ENCODE data around the gene TPD52L2.
A peak's percentile ranks its signal among the peaks of the same experiment; 100 is the strongest.

TPD52L2 gene

DNA sequence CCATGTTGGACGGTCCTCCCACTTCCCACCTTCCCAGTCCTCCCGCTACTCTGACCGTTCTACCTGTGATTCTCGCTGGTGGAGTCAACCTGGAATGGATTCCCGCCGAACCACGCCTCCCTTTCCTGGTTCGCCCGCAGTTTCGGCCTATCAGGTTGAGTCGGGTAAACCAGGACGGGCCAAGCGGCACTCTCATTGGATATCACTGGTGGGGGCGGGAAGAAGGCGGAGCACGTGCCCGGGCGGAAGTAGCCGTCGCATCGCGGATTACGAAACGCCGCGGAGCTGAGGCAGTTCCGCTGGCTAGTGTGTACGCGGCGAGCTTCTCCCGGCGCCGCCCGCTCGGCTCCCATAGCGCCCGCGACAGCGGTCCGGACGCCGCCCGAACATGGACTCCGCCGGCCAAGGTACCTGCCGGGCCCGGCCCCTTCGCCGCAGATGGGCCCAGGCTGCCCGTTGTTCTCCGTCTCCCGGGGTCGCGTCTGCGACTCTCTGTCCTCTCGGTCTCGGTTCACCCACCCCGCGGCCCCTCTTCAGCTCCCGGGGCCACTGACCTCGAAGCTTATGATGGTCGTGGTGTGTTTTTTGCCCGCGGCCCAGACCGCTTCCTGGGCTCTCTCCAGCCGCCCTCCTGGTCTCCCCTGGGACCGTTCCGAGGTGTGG lies at the start of gene TPD52L2:
Gene TPD52L2 (plus strand): TSS at position 293 of the 663 bp plus-strand sequence. CDS start 96 bp downstream, at position 389.
- Histone ChIP-seq H3K9me3 (ENCODE audit: control insufficient read depth, low read length) (no peaks in the 10 kb centered on the region), H3K27me3 (ENCODE audit: control insufficient read depth, insufficient read depth, low read length) (no peaks in the 10 kb centered on the region), H3K36me3 (ENCODE audit: control insufficient read depth, insufficient read depth, low read length) (peaks cover 5% of the 10 kb centered on the region), H3K9ac (ENCODE audit: low read length) (peak within 1 kb of the TSS; percentile 93), H3K4me3 (ENCODE audit: low read length) (peak within 1 kb of the TSS; percentile 98), H3K4me1 (ENCODE audit: control insufficient read depth, insufficient read depth, low read length) (peaks cover 10% of the 10 kb centered on the region)

DNA sequence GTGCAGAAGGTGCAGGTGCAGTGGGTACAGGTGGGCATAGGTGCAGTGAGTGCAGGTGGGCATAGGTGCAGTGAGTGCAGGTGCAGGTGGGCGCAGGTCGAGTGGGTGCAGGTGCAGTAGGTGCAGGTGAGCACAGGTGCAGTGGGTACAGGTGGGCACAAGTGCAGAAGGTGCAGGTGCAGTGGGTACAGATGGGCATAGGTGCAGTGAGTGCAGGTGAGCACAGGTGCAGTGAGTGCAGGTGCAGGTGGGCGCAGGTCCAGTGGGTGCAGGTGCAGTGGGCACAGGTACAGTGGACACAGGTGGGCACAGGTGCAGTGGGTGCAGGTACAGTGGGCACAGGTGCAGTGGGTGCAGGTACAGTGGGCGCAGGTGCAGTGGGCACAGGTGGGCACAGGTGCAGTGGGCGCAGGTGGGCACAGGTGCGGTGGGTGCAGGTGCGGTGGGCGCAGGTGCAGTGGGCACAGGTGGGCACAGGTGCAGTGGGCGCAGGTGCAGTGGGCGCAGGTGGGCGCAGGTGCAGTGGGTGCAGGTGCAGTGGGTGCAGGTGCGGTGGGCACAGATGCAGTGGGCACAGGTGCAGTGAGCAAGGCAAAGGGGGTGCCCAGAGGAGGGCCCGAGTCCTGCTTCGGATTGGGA lies 49.3 kb upstream of the TPD52L2 start:
- no peaks in the 10 kb centered on the region for H3K4me1 ChIP-seq (ENCODE audit: control insufficient read depth, insufficient read depth, low read length)
- no peaks in the 10 kb centered on the region for H3K36me3 ChIP-seq (ENCODE audit: control insufficient read depth, insufficient read depth, low read length)
- H3K9me3 ChIP-seq (ENCODE audit: control insufficient read depth, low read length): no peaks in the 10 kb centered on the region
- no peak overlapping the region for H3K4me3 ChIP-seq (ENCODE audit: low read length)
- H3K9ac ChIP-seq (ENCODE audit: low read length): no peak overlapping the region
- H3K27me3 ChIP-seq (ENCODE audit: control insufficient read depth, insufficient read depth, low read length): no peaks in the 10 kb centered on the region

DNA sequence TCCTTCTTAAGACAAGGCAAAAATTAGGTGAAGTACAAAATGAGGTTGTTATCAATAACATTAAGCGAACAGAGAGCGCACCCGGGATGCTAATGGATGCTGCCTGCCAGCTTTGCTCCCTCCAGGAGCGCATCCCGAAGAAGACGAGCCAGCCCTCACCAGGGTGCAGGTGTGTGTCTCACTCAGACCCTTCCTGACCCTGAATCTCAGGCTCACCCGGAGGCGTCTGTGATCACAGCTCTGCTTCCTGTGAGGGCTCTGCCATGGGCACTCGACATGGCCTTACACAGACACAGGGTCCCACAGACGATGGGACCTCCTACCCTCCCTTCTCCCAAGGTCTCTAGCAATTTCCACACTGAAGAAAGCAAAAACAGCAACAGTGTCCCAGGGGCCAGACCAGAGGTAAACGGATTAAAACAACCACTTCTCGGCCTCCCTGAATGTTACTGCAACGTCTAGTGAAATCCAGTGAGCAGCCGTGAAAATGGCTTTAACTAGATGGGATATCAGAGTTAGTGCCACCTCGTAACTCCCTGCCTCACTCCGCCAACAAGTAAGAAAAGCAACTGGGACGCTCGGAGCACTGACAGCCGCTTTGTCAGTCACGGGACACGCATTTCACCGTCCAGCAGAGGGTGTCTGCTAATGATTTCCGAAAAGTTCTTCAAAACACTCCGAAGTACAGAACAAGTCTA lies 45.7 kb upstream of the TPD52L2 start:
- no peaks in the 10 kb centered on the region for H3K9me3 ChIP-seq (ENCODE audit: control insufficient read depth, low read length)
- no peaks in the 10 kb centered on the region for H3K4me1 ChIP-seq (ENCODE audit: control insufficient read depth, insufficient read depth, low read length)
- no peaks in the 10 kb centered on the region for H3K27me3 ChIP-seq (ENCODE audit: control insufficient read depth, insufficient read depth, low read length)
- H3K9ac ChIP-seq (ENCODE audit: low read length): no peak overlapping the region
- no peak overlapping the region for H3K4me3 ChIP-seq (ENCODE audit: low read length)
- H3K36me3 ChIP-seq (ENCODE audit: control insufficient read depth, insufficient read depth, low read length): no peaks in the 10 kb centered on the region

DNA sequence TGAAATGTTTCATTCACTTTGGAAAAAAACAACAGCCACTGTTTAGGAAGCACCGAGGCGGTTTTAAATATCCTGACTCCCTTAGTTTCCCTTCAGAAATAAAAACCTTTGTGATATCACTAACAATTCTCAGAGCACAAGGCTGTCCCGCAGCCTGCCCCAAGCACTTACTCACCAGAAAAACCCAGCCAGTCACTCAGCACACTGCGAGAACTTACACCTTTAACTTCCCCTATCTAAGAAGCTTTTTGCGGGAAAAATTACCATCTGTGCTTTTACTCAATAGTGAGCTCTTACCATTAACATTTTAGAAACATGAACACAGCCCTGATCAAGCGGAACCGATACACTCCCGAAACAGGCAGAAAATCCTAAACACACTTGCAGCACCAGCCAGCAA lies 43.3 kb upstream of the TPD52L2 start:
- Histone ChIP-seq H3K27me3 (ENCODE audit: control insufficient read depth, insufficient read depth, low read length) (peaks cover 5% of the 10 kb centered on the region), H3K4me1 (ENCODE audit: control insufficient read depth, insufficient read depth, low read length) (no peaks in the 10 kb centered on the region), H3K9ac (ENCODE audit: low read length) (no peak overlapping the region), H3K4me3 (ENCODE audit: low read length) (no peak overlapping the region), H3K36me3 (ENCODE audit: control insufficient read depth, insufficient read depth, low read length) (no peaks in the 10 kb centered on the region), H3K9me3 (ENCODE audit: control insufficient read depth, low read length) (no peaks in the 10 kb centered on the region)

DNA sequence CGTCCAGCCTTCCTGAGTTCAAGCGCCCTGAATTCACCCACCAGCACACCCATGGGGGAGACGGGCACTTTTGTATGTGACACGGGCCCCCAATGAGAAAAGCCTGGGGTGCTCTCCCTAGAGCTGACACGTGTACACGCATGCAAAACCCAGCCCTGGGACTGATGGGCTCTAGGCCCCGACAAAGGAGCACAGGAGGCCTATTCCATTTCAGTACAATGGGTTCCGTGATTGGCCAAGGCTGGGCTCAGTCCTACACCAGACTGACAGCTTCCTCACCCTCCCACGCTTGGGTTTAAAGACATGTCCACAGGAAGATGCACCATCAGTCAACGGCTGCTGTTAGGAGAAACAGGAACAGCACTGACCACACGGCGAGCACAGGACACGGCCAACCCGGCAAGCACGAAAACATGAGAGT lies 42.8 kb upstream of the TPD52L2 start:
- Histone ChIP-seq H3K9ac (ENCODE audit: low read length) (no peak overlapping the region), H3K27me3 (ENCODE audit: control insufficient read depth, insufficient read depth, low read length) (peaks cover 5% of the 10 kb centered on the region), H3K36me3 (ENCODE audit: control insufficient read depth, insufficient read depth, low read length) (no peaks in the 10 kb centered on the region), H3K9me3 (ENCODE audit: control insufficient read depth, low read length) (no peaks in the 10 kb centered on the region), H3K4me1 (ENCODE audit: control insufficient read depth, insufficient read depth, low read length) (no peaks in the 10 kb centered on the region), H3K4me3 (ENCODE audit: low read length) (no peak overlapping the region)

DNA sequence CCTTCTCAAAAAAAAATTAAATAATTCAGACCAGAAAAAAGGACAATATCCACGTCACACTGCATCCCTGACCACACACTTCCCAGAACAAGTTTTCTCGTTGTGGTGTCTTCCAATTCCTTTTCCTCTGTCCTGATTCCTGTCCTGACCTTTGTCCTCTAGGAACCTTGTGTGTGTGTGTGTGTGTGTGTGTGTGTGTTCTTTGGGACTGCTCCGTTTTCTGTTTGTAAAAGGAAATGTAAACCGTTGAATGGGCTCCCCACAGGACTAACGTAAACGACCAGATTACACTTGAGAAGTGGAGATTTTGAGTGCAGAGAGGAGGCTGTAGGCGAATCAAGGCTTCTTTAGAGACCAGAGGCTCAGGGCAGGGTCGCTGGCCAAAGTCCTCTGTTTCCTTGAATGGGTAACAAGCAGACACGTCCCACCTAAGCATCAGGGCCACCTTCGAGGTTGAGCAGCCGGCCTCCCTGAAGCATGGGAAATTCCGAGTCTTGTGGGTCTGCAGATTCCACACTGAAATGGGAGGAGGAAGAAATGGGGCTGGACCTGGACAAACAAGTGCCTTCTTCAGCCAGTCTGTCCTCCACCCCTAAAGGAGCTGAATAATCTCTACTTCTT lies 41.3 kb upstream of the TPD52L2 start:
- Histone ChIP-seq H3K4me1 (ENCODE audit: control insufficient read depth, insufficient read depth, low read length) (no peaks in the 10 kb centered on the region), H3K9me3 (ENCODE audit: control insufficient read depth, low read length) (no peaks in the 10 kb centered on the region)

DNA sequence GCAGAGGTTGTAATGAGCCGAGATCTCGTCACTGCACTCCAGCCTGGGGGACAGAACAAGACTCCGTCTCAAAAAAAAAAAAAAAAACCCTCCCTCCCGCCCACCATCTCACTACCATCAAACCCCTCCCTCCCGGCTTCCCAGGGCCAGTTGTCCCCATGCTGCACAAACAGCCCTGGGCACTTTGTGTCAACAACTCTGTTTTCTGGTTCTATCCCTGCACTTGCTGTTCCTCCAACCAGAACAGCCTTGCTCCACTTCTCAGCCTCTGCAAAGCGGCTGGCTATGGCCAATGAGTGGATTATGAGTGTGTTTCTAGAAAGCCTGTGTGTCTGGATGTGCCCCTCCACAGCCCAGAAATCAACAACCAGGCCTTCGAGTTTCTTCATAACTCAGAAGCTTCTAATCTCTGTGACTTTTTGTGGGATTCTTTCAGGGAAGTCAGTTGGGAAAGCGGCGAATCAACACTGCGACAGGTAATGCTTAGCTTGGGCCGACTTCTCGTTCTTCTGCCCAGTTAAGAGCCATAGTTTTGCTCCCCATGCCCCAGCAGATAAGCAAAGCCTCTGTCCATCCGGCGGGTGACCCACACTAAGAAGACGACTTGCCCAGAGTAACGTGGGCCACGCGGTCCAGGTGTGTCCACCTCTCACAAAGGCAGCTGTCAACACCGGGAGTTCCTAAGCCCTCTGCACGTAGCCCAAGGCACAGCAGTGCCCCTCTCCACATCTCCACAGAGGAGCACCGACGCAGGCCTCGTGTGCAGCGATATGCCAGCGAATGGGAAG lies 39.5 kb upstream of the TPD52L2 start:
- no peaks in the 10 kb centered on the region for H3K4me1 ChIP-seq (ENCODE audit: control insufficient read depth, insufficient read depth, low read length)
- H3K4me3 ChIP-seq (ENCODE audit: low read length): no peak overlapping the region
- no peaks in the 10 kb centered on the region for H3K36me3 ChIP-seq (ENCODE audit: control insufficient read depth, insufficient read depth, low read length)
- H3K27me3 ChIP-seq (ENCODE audit: control insufficient read depth, insufficient read depth, low read length): peaks cover 28% of the 10 kb centered on the region
- H3K9ac ChIP-seq (ENCODE audit: low read length): no peak overlapping the region
- H3K9me3 ChIP-seq (ENCODE audit: control insufficient read depth, low read length): no peaks in the 10 kb centered on the region

More for the DNA sequence above, 41.3 kb upstream of the TPD52L2 start:
- H3K36me3 ChIP-seq (ENCODE audit: control insufficient read depth, insufficient read depth, low read length): no peaks in the 10 kb centered on the region
- H3K4me3 ChIP-seq (ENCODE audit: low read length): no peak overlapping the region
- peaks cover 15% of the 10 kb centered on the region for H3K27me3 ChIP-seq (ENCODE audit: control insufficient read depth, insufficient read depth, low read length)
- no peak overlapping the region for H3K9ac ChIP-seq (ENCODE audit: low read length)

DNA sequence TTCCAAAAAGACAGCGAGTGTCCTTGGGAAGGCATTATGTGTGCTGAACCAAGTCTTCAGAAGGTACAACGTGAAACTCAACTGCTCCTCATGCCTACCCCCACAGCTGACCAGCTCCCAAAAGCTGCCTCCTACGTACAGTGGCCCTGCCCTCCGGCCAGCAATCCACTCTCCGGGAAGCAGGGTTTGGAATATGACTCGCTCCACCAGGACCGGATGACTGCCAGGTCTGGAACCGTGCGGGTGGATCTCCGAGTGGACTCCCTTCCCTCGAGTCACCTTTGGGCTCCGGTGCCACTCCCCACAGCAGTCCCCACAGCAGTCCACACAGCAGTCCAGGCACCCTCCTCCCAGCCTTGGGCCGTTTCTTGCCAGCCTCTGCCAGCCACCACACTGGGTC lies 38.3 kb upstream of the TPD52L2 start:
- Histone ChIP-seq H3K9me3 (ENCODE audit: control insufficient read depth, low read length) (no peaks in the 10 kb centered on the region), H3K27me3 (ENCODE audit: control insufficient read depth, insufficient read depth, low read length) (peaks cover 28% of the 10 kb centered on the region), H3K4me1 (ENCODE audit: control insufficient read depth, insufficient read depth, low read length) (no peaks in the 10 kb centered on the region), H3K9ac (ENCODE audit: low read length) (no peak overlapping the region), H3K4me3 (ENCODE audit: low read length) (no peak overlapping the region), H3K36me3 (ENCODE audit: control insufficient read depth, insufficient read depth, low read length) (no peaks in the 10 kb centered on the region)

DNA sequence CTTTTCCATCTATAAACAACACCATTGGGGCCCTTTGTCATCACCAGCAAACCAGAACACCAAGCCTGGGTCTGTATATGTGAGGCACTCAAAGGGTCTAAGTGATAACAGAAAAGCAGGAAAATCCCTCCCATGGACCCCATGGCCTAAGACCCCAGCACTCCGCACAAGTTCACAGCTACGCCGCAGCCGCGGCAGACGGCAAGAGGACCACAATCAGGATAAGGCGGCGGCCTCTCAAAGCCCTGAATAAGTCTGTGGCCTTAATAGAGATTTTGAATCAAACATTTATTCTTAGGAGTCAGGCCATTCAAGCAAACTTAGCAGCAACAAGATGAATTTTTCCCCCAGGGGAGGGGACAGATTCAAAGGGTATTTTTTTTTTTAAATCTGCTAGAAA lies 36.9 kb upstream of the TPD52L2 start:
- Histone ChIP-seq H3K36me3 (ENCODE audit: control insufficient read depth, insufficient read depth, low read length) (no peaks in the 10 kb centered on the region), H3K4me1 (ENCODE audit: control insufficient read depth, insufficient read depth, low read length) (peaks cover 5% of the 10 kb centered on the region), H3K9me3 (ENCODE audit: control insufficient read depth, low read length) (no peaks in the 10 kb centered on the region), H3K4me3 (ENCODE audit: low read length) (no peak overlapping the region), H3K27me3 (ENCODE audit: control insufficient read depth, insufficient read depth, low read length) (peaks cover 36% of the 10 kb centered on the region), H3K9ac (ENCODE audit: low read length) (no peak overlapping the region)

DNA sequence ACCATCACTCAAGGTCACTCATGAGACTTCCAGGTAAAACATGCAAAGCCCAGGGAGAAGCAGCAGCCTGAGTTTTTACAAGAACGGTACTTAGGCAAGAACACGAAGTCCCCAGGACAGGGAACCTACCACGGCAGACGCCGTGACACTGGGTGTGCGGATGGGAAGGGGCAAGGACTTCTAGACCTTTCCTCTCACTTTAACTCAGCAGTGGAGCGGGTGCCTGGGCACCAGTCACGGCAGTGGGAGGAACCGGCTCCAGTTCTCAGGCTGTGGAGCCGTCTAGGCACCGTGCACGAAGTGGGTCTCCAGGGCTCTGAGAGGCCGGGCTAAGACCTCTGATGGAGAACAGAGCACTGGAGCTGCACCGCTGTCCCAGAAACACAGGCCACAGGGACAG lies 36.5 kb upstream of the TPD52L2 start:
- Histone ChIP-seq H3K27me3 (ENCODE audit: control insufficient read depth, insufficient read depth, low read length) (peaks cover 39% of the 10 kb centered on the region), H3K9me3 (ENCODE audit: control insufficient read depth, low read length) (no peaks in the 10 kb centered on the region), H3K9ac (ENCODE audit: low read length) (no peak overlapping the region), H3K4me3 (ENCODE audit: low read length) (no peak overlapping the region), H3K36me3 (ENCODE audit: control insufficient read depth, insufficient read depth, low read length) (no peaks in the 10 kb centered on the region), H3K4me1 (ENCODE audit: control insufficient read depth, insufficient read depth, low read length) (peaks cover 8% of the 10 kb centered on the region)

DNA sequence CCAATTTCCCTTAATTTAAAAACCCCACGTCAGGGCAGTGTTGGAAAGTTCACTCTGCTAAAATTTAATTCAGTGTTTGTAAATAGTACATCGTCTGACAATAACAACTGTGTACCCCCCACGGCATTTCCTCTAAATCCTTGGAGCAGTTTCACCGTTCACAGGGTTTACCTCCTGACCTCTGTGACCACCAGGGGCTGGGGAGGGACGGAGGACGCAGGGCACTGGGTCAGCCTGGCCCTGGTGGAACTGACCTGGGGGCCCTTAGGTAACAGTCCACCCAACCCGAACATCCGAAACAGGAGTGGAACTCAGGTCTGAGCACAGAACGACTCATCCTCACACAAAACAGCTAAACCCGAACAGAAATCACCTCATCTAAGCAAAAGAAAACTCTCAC lies 36.1 kb upstream of the TPD52L2 start:
- Histone ChIP-seq H3K36me3 (ENCODE audit: control insufficient read depth, insufficient read depth, low read length) (no peaks in the 10 kb centered on the region), H3K27me3 (ENCODE audit: control insufficient read depth, insufficient read depth, low read length) (peaks cover 44% of the 10 kb centered on the region), H3K9me3 (ENCODE audit: control insufficient read depth, low read length) (no peaks in the 10 kb centered on the region), H3K9ac (ENCODE audit: low read length) (no peak overlapping the region), H3K4me3 (ENCODE audit: low read length) (no peak overlapping the region), H3K4me1 (ENCODE audit: control insufficient read depth, insufficient read depth, low read length) (peaks cover 12% of the 10 kb centered on the region)
